Fibroblast of lung (primary cell): ENCODE data around the gene RNF32. TPM values are rescaled to one million over a fixed set of nuclear protein-coding genes. Genes with fewer than 3 reads are reported as not detected.

Experiments used
- DNase-seq, 2 donors: peaks; one replicate each; pipeline versions ENCODE4 v3.0.0 to v3.0.0-alpha.2; 2010; ENCODE audit warnings: low read depth in 2 of 2
- H2AFZ ChIP-seq: 2 replicates; pipeline ENCODE4 v1.5.1; 2012; ENCODE audit warnings: low read length, control low read depth, inconsistent platforms
- H3K27ac ChIP-seq: 2 replicates; pipeline ENCODE4 v1.5.1; 2011; ENCODE audit warnings: low read length, control low read depth; ENCODE audit not compliant: insufficient read depth
- H3K27me3 ChIP-seq: 2 replicates; pipeline ENCODE4 v1.5.1; 2011; ENCODE audit warnings: mild to moderate bottlenecking, low read length; ENCODE audit not compliant: control insufficient read depth, insufficient read depth
- H3K36me3 ChIP-seq: 2 replicates; pipeline ENCODE4 v1.5.1; 2011; ENCODE audit warnings: low read length; ENCODE audit not compliant: control insufficient read depth, insufficient read depth
- H3K4me1 ChIP-seq: 2 replicates; pipeline ENCODE4 v1.5.1; 2011; ENCODE audit warnings: low read length; ENCODE audit not compliant: control insufficient read depth, insufficient read depth; ENCODE audit errors: extremely low read depth
- H3K4me2 ChIP-seq: 2 replicates; pipeline ENCODE4 v1.5.1; 2011; ENCODE audit warnings: low read length, control low read depth; ENCODE audit not compliant: insufficient read depth; ENCODE audit errors: extremely low read depth
- H3K4me3 ChIP-seq, 4 experiments: fragments of 200-600 bp in 1 of 4; sonication (generic) in 1 of 4; replicated peaks in 1 of 4; 2 replicates each; pipeline ENCODE4 v1.5.1; 2011 to 2016; ENCODE audit warnings: low read length in 4 of 4, low read depth in 3 of 4, mild to moderate bottlenecking in 3 of 4, control low read depth in 2 of 4, inconsistent platforms in 1 of 4, mixed read lengths in 1 of 4; ENCODE audit not compliant: insufficient read depth in 1 of 4; ENCODE audit errors: control extremely low read depth in 1 of 4
- H3K79me2 ChIP-seq: 2 replicates; pipeline ENCODE4 v1.5.1; 2012; ENCODE audit warnings: mild to moderate bottlenecking, low read length, inconsistent platforms; ENCODE audit not compliant: control insufficient read depth, insufficient read depth
- H3K9ac ChIP-seq: 2 replicates; pipeline ENCODE4 v1.5.1; 2011; ENCODE audit warnings: mild to moderate bottlenecking, low read length, control low read depth; ENCODE audit not compliant: insufficient read depth
- H3K9me3 ChIP-seq: 2 replicates; pipeline ENCODE4 v1.5.1; 2012; ENCODE audit warnings: low read depth, low read length; ENCODE audit not compliant: control insufficient read depth, insufficient read depth
- H4K20me1 ChIP-seq: 2 replicates; pipeline ENCODE4 v1.5.1; 2011; ENCODE audit warnings: low read length; ENCODE audit not compliant: control insufficient read depth, insufficient read depth; ENCODE audit errors: extremely low read depth
- CTCF ChIP-seq, 2 donors: IDR thresholded peaks in 1 of 2; conservative IDR thresholded peaks in 1 of 2; 1 replicate in 1 of 2; 2 replicates in 1 of 2; pipeline ENCODE4 v1.5.1; 2011 to 2012; ENCODE audit warnings: low read length in 2 of 2, control low read depth in 1 of 2, inconsistent platforms in 1 of 2, low read depth in 1 of 2, mild to moderate bottlenecking in 1 of 2
- EZH2 ChIP-seq: IDR thresholded peaks from 2 replicates; pipeline ENCODE4 v1.5.1; 2012; ENCODE audit warnings: low read length, control low read depth, mild to moderate bottlenecking; ENCODE audit errors: missing control alignments
- polyA plus RNA-seq, 2 donors: library from polyadenylated mRNA; depleted of rRNA in 1 of 2; stranded (reverse) in 1 of 2; unstranded in 1 of 2; fragments of >200 nt; gene quantifications; 2 replicates each; pipeline ENCODE4 v1.2.1, GENCODE V29; 2011 to 2012; ENCODE audit warnings: missing spikeins in 1 of 2
- total RNA-seq: library from RNA; depleted of rRNA; stranded (reverse); fragments of >200 nt; gene quantifications from 2 replicates; pipeline ENCODE4 v1.2.1, GENCODE V29; 2014

The RNF32 gene
- total and polyA plus RNA-seq, 2 donors (not counting 1 experiment from before 2014, with no cell fraction given) = 0.91 to 2.8 TPM

- H3K9me3 ChIP-seq = no peaks in the 10 kb centered on the region
- H3K36me3 ChIP-seq = no peaks in the 10 kb centered on the region
- TF ChIP-seq EZH2 (no peak), CTCF (conservative IDR thresholded peaks at IDR 0.05 in 1 of 2, IDR thresholded peaks at IDR 0.05 in 1 of 2; ENCODE audit: low read depth in 1 of 2, low read length in 2 of 2) (no peak)
- no peak overlapping the region for H3K9ac ChIP-seq
- no peak overlapping the region for H2AFZ ChIP-seq
- H3K27me3 ChIP-seq = no peaks in the 10 kb centered on the region
- no peak for DNase-seq
- H3K27ac ChIP-seq = no peak overlapping the region
- H3K4me2 ChIP-seq = peak overlapping the region; percentile 40
- H3K79me2 ChIP-seq = no peaks in the 10 kb centered on the region
- H4K20me1 ChIP-seq = no peaks in the 10 kb centered on the region
- no peaks in the 10 kb centered on the region for H3K4me1 ChIP-seq
- H3K4me3 ChIP-seq = peak overlapping the region in 2 of 4 experiments; percentile 40 to 51
Observed at GRCh38 chr7:156608173-156608478, 32.4 kb upstream of the RNF32 start.

- Histone ChIP-seq H3K4me3 (no peak overlapping the region), H3K36me3 (no peaks in the 10 kb centered on the region), H2AFZ (no peak overlapping the region), H3K4me1 (no peaks in the 10 kb centered on the region), H3K79me2 (no peaks in the 10 kb centered on the region), H3K27me3 (no peaks in the 10 kb centered on the region), H3K9ac (no peak overlapping the region), H3K4me2 (no peak overlapping the region), H3K27ac (no peak overlapping the region), H3K9me3 (no peaks in the 10 kb centered on the region), H4K20me1 (no peaks in the 10 kb centered on the region)
- TF ChIP-seq EZH2 = no peak
- no peak for DNase-seq
Observed at GRCh38 chr7:156609010-156609877, 31.3 kb upstream of the RNF32 start.

- no peaks in the 10 kb centered on the region for H4K20me1 ChIP-seq
- H3K79me2 ChIP-seq = no peaks in the 10 kb centered on the region
- H3K27me3 ChIP-seq = no peaks in the 10 kb centered on the region
- no peak overlapping the region for H3K27ac ChIP-seq
- no peaks in the 10 kb centered on the region for H3K36me3 ChIP-seq
- H2AFZ ChIP-seq = no peak overlapping the region
- no peak for DNase-seq
- H3K4me3 ChIP-seq = no peak overlapping the region
- no peak overlapping the region for H3K9ac ChIP-seq
- TF ChIP-seq EZH2 (no peak), CTCF (conservative IDR thresholded peaks at IDR 0.05 in 1 of 2, IDR thresholded peaks at IDR 0.05 in 1 of 2; ENCODE audit: low read depth in 1 of 2, low read length in 2 of 2) (no peak)
- H3K4me1 ChIP-seq = no peaks in the 10 kb centered on the region
- no peak overlapping the region for H3K4me2 ChIP-seq
- no peaks in the 10 kb centered on the region for H3K9me3 ChIP-seq
Observed at GRCh38 chr7:156610130-156610529, 30.4 kb upstream of the RNF32 start.
